ENCODE measurements around the gene PCDH9. TPM values are rescaled to one million over a fixed set of nuclear protein-coding genes. Genes with fewer than 3 reads are reported as not detected.

The PCDH9 gene
- total and polyA plus RNA-seq, 10 donors, result 0.24 to 8.1 (median 3.8) TPM

DNA sequence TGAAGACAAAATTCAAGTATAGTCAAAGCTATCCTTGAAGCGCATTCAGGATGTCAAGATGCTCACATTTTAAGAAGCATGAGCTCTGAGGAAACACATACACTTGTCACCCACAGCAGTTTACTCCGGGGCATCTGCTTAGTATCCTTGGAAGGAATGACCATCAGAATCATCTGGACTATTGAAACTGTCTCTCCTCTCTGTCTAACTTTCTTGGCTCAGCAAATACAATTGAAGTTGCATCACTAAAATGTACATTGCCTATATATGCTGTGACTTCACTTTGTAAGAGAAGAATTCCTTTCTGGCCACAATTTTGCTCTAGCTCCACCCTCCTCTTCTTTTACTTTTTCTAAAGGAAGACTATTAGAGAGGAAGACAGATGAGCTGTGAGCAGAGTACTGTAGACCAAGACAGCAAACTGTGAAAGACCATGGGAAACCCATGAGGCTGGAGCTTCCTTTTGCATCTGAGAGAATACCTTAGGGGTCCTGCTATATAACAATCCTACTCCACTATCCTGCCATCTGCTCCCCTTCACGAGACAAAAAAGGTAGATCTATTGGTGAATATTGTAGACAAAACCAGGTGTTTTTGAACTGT, 906.3 kb downstream of the PCDH9 start:
- TF ChIP-seq POLR2AphosphoS5 (IDR thresholded peaks at IDR 0.05) (no peak), POLR2A (IDR thresholded peaks at IDR 0.05) (no peak)
- TF ChIP-seq, protein P1, sequence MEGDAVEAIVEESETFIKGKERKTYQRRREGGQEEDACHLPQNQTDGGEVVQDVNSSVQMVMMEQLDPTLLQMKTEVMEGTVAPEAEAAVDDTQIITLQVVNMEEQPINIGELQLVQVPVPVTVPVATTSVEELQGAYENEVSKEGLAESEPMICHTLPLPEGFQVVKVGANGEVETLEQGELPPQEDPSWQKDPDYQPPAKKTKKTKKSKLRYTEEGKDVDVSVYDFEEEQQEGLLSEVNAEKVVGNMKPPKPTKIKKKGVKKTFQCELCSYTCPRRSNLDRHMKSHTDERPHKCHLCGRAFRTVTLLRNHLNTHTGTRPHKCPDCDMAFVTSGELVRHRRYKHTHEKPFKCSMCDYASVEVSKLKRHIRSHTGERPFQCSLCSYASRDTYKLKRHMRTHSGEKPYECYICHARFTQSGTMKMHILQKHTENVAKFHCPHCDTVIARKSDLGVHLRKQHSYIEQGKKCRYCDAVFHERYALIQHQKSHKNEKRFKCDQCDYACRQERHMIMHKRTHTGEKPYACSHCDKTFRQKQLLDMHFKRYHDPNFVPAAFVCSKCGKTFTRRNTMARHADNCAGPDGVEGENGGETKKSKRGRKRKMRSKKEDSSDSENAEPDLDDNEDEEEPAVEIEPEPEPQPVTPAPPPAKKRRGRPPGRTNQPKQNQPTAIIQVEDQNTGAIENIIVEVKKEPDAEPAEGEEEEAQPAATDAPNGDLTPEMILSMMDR (IDR thresholded peaks at IDR 0.05 in 8 of 11, conservative IDR thresholded peaks at IDR 0.05 in 3 of 11), result no peak
- DNase-seq, result no peak
- Histone ChIP-seq H3K9me3 (no peaks in the 10 kb centered on the region), H3K27me3 (replicated peaks in 1 of 7) (no peaks in the 10 kb centered on the region), H3K27ac (no peak overlapping the region), H3K36me3 (no peaks in the 10 kb centered on the region), H3K4me3 (no peak overlapping the region), H3K4me1 (no peaks in the 10 kb centered on the region)
- intact Hi-C loops (cut with DNase I; ENCODE audit: low total_unique reads), result no loop called here
- WGBS, 5 donors, result 75 to 83% (median 79%) methylated on average over 3 of the region's 3 CpGs

DNA sequence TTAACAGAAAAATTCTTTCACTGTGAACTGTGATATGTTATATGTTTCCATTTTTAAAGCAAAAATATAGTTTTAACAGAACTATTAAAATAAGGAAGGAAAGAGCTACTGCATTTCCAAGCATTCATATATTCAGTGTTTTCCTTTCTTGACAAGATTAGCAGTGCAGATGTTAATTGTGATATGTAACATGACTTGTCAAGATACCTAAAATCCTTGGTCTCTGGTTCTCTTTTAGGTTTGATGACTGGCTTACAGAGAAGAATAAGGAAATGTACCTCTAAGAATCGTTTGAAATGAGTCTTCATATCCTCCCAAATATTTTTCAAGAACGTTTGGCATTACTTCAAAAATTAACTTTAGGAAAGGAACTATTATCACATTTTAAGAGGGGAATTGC, 907.2 kb downstream of the PCDH9 start:
- H3K4me1 ChIP-seq, result no peaks in the 10 kb centered on the region
- WGBS, 5 donors, result 3 to 11% (median 4%) methylated on average over 2 of the region's 2 CpGs
- DNase-seq, result no peak
- no peaks in the 10 kb centered on the region for H3K9me3 ChIP-seq
- no peaks in the 10 kb centered on the region for H3K27me3 ChIP-seq (replicated peaks in 1 of 7)
- H3K4me3 ChIP-seq, result no peak overlapping the region
- H3K27ac ChIP-seq, result no peak overlapping the region
- no peak for TF ChIP-seq POLR2A (IDR thresholded peaks at IDR 0.05)
- no peak for TF ChIP-seq POLR2AphosphoS5 (IDR thresholded peaks at IDR 0.05)
- TF ChIP-seq, protein P1 (IDR thresholded peaks at IDR 0.05 in 8 of 11, conservative IDR thresholded peaks at IDR 0.05 in 3 of 11), result no peak
- intact Hi-C loops (cut with DNase I; ENCODE audit: low total_unique reads), result no loop called here
- H3K36me3 ChIP-seq, result no peaks in the 10 kb centered on the region

DNA sequence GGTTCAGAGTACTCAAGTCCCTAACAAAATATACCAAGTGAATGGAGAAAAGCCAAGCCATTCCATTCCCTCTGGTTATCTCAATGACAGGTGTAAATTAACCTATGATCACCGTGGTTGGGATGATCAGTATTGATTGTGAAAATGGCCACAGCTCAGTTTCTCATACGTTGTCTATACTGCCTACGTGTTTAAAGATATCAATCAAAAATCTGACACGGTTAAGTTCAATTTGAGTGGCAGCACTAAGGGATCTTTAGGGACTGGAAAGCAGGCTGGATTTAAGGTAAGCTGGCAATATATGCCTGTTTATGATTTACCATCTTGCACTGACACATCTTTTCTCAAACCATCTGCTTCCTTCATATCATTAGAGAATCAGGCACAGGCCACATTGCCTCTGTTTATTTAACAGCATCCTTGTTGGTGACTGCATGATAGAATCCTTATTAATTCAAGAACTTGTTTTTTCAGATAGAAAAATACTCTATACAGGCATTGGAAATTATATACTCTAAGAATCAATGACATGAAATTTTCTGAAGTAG, 907.9 kb downstream of the PCDH9 start:
- no peaks in the 10 kb centered on the region for H3K4me1 ChIP-seq
- no peak overlapping the region for H3K4me3 ChIP-seq
- no peak for DNase-seq
- intact Hi-C loops (cut with DNase I; ENCODE audit: low total_unique reads), result no loop called here
- no peaks in the 10 kb centered on the region for H3K36me3 ChIP-seq
- H3K27ac ChIP-seq, result no peak overlapping the region
- no peaks in the 10 kb centered on the region for H3K9me3 ChIP-seq
- WGBS, 5 donors, result 73 to 89% (median 84%) methylated on average over 4 of the region's 4 CpGs
- TF ChIP-seq POLR2A (IDR thresholded peaks at IDR 0.05) (no peak), POLR2AphosphoS5 (IDR thresholded peaks at IDR 0.05) (no peak)
- TF ChIP-seq, protein P1 (IDR thresholded peaks at IDR 0.05 in 8 of 11, conservative IDR thresholded peaks at IDR 0.05 in 3 of 11), result no peak
- H3K27me3 ChIP-seq (replicated peaks in 1 of 7), result no peaks in the 10 kb centered on the region

DNA sequence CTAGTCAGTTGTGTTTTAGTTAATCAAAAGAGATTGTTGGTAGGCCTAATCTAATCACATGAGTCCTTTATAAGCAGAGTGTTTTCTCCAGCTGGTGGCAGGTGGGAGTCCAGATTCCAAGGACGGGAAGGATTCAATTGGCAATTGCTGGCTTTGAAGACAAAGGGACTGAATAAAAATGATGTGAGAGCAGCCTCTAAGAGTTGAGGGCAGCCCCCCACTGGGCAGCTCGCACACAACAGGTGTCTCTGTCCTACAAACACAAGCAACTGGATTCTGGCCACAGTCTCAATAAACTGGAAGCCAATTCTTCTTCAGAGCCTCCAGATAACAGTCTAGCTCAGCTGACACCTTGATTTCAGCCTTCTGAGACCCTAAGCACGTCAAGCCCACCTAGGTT, 915.2 kb downstream of the PCDH9 start:
- no peak for TF ChIP-seq POLR2A (IDR thresholded peaks at IDR 0.05)
- no peak for DNase-seq
- no peaks in the 10 kb centered on the region for H3K36me3 ChIP-seq
- H3K4me1 ChIP-seq, result no peaks in the 10 kb centered on the region
- intact Hi-C loops (cut with DNase I; ENCODE audit: low total_unique reads), result no loop called here
- WGBS, 5 donors, result 69 to 92% (median 81%) methylated on average over 3 of the region's 3 CpGs
- no peaks in the 10 kb centered on the region for H3K9me3 ChIP-seq
- no peaks in the 10 kb centered on the region for H3K27me3 ChIP-seq (replicated peaks in 1 of 7)
- no peak overlapping the region for H3K4me3 ChIP-seq
- H3K27ac ChIP-seq, result no peak overlapping the region
